ENCODE measurements around the gene RALGPS1. TPM values are rescaled to one million over a fixed set of nuclear protein-coding genes. Genes with fewer than 3 reads are reported as not detected.

The RALGPS1 gene
- total RNA-seq, 2 experiments from 2014 or later: 1.9 to 2.2 TPM

DNA sequence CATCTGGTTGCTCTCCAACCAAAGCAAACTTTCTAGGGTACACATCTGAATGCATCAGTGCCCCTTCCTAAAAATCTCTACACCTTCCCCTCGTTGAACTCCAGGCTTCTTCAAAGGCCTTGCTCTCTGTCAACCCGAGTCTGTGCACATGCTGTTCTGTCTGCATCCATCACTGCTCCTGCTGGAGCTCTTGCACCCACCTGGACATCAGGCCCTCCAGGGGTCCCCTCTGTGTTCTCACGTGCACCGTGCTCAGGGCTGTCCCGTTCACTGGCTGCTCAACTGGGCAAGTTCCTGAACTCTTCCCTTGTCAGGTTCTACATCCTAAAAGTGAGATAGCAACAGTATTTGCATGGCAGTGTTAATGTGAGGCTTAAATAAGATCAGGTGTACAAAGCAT, 270.6 kb downstream of the RALGPS1 start:
- H3K4me1 Mint-ChIP-seq (ENCODE audit: low read depth): peaks cover under 1% of the 10 kb centered on the region
- H3K27ac Mint-ChIP-seq: no peak overlapping the region
- no peak for ATAC-seq
- intact Hi-C loops (cut with micrococcal nuclease): no loop called here
- ChIA-PET POLR2A (interaction anchor here (0.6 kb wide), 1 partner anchor 245 kb away, joined by 3 read pairs; no protein-coding TSS in a partner anchor), CTCF (interaction anchor here (1.0 kb wide), 1 partner anchor 30 kb away, joined by 3 read pairs; no protein-coding TSS in a partner anchor)
- no peak for DNase-seq
- TF ChIP-seq, protein P1, sequence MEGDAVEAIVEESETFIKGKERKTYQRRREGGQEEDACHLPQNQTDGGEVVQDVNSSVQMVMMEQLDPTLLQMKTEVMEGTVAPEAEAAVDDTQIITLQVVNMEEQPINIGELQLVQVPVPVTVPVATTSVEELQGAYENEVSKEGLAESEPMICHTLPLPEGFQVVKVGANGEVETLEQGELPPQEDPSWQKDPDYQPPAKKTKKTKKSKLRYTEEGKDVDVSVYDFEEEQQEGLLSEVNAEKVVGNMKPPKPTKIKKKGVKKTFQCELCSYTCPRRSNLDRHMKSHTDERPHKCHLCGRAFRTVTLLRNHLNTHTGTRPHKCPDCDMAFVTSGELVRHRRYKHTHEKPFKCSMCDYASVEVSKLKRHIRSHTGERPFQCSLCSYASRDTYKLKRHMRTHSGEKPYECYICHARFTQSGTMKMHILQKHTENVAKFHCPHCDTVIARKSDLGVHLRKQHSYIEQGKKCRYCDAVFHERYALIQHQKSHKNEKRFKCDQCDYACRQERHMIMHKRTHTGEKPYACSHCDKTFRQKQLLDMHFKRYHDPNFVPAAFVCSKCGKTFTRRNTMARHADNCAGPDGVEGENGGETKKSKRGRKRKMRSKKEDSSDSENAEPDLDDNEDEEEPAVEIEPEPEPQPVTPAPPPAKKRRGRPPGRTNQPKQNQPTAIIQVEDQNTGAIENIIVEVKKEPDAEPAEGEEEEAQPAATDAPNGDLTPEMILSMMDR (IDR thresholded peaks at IDR 0.05): no peak
- H3K4me3 Mint-ChIP-seq: no peak overlapping the region
- H3K36me3 Mint-ChIP-seq (ENCODE audit: low read depth): peaks cover 2% of the 10 kb centered on the region
- no peaks in the 10 kb centered on the region for H3K27me3 Mint-ChIP-seq
- H3K9me3 Mint-ChIP-seq: no peaks in the 10 kb centered on the region

DNA sequence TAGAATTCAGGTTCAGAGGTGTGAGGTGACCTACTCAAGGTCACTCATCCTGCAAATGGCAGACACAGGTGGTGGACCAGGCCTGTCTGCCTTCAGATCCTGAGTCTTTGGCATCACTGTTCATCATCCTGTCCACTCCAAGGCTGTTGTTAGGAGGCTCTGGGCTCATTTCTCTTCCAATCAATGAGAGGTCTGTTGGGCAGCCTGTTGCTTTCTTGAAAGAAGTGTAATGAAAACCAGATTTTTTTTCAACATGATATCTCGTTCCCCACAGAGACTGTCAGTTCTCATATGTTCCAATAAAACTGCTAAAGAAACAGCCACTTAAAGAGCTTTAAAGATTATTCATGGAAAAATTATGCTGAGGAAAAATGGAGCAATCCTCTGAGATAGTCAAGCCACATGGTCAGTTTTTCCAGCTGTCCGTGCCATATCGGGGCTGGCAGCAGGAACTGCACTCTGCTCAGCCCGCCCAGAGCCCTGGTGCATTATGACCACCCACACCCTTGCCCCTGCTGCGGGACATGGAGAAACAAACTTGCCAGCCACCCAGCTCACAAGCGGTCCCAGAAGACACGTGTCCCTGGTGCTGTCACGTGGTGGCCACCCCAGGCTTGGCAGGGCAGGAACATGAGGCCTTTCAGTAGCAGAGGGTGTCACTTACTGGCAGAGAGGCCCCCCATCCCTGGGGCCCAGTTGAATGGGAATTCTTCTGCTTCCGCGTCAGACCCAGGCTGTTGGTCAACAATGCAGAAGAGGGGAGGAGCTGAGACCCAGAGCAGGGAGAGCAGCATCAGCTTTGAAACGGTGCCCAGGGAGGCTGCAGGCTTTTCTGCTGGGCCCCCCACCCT, 271.6 kb downstream of the RALGPS1 start:
- intact Hi-C loops (cut with micrococcal nuclease): no loop called here
- CTCF ChIA-PET: interaction anchor here (1.5 kb wide), 1 partner anchor 246 kb away, joined by 4 read pairs; no protein-coding TSS in a partner anchor
- POLR2A ChIA-PET: no interaction called here
- Mint-ChIP-seq H3K4me3 (no peak overlapping the region), H3K36me3 (ENCODE audit: low read depth) (peaks cover 2% of the 10 kb centered on the region), H3K27me3 (no peaks in the 10 kb centered on the region), H3K27ac (no peak overlapping the region), H3K4me1 (ENCODE audit: low read depth) (no peaks in the 10 kb centered on the region), H3K9me3 (no peaks in the 10 kb centered on the region)
- TF ChIP-seq, protein P1 (IDR thresholded peaks at IDR 0.05): no peak
- ATAC-seq (no peak), DNase-seq (no peak)

DNA sequence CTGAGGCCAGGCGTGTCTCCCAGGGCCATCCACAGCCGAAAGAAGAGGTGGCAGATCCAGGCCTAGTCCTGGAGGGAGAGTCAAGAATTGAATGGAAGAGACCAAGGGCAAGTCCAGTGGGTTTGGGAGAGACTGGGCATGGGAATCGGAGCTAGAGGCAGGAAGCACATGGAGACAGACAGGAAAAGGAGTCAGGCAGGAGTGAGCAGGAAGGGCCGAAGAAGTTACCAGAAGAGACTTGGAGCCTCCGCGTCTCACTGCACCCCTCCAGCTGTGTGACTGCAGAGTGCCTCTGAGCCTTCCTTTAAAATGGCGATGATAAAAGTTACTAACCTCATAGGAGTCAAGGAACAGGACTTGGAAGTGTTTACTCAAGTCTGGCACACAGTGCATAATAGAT, 272.2 kb downstream of the RALGPS1 start:
- Mint-ChIP-seq H3K4me1 (ENCODE audit: low read depth) (no peaks in the 10 kb centered on the region), H3K27ac (no peak overlapping the region), H3K9me3 (no peaks in the 10 kb centered on the region), H3K36me3 (ENCODE audit: low read depth) (peaks cover 2% of the 10 kb centered on the region), H3K27me3 (no peaks in the 10 kb centered on the region), H3K4me3 (no peak overlapping the region)
- TF ChIP-seq, protein P1 (IDR thresholded peaks at IDR 0.05): no peak
- intact Hi-C loops (cut with micrococcal nuclease): no loop called here
- ChIA-PET CTCF (interaction anchor here (1.5 kb wide), 1 partner anchor 246 kb away, joined by 4 read pairs; no protein-coding TSS in a partner anchor), POLR2A (no interaction called here)
- ATAC-seq (no peak), DNase-seq (no peak)

DNA sequence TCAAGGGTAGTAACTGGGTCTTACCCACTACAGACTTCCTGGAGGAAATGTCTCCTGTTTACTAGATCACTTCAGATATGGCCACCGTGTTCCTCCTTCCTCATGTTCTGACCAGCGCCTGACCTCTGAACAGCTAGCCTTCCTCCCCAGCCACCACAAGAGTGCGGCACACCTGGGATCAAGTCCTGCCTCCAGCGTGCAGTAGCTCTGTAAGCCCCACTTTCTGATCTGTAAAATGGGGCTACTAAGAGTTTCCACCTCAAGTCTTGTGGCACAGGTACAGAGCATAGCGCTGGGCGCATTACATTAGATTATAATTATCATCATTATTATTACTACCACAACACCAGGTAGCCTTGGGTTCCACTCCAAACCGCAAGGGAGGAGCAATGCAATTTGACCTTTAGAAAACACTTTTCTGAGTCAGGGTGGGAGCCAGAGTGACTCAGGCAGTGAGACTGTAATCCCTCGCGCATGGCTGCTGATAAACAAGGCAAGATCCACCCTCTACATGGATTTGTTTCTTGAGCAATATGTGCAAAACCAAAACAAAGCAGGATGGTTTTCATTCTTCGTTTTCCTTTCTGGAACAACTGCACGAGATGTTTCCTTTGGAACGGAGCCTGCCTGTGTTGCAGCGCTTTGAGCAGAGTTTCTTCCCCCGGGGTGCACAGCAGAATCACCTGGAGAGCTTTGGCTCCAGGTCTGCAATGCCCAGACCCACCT, 272.8 kb downstream of the RALGPS1 start:
- Mint-ChIP-seq H3K36me3 (ENCODE audit: low read depth) (peaks cover 2% of the 10 kb centered on the region), H3K4me1 (ENCODE audit: low read depth) (no peaks in the 10 kb centered on the region), H3K4me3 (no peak overlapping the region), H3K9me3 (no peaks in the 10 kb centered on the region), H3K27ac (no peak overlapping the region), H3K27me3 (no peaks in the 10 kb centered on the region)
- ChIA-PET CTCF (interaction anchor here (1.5 kb wide), 1 partner anchor 247 kb away, joined by 4 read pairs; no protein-coding TSS in a partner anchor), POLR2A (no interaction called here)
- ATAC-seq: peak; percentile 47
- intact Hi-C loops (cut with micrococcal nuclease): no loop called here
- peak; percentile 20 for DNase-seq
- TF ChIP-seq, protein P1 (IDR thresholded peaks at IDR 0.05): no peak

DNA sequence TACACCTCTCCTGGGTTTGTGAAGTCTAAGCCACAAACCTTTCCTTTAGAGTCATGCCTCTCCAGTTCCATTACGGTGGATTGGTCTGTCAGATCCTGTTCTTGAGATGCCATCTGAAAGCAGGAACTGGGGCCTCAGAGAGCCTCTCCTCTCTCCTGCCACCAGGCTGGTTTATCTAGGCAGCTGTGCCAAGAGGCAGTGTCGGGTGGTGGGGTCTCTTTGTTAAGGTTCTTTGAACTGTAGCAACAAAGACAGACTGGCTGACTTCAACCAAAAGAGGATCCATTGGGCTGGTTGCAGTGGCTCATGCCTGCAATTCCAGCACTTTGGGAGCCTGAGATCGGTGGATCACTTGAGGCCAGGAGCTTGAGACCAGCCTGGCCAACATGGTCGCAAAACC, 273.8 kb downstream of the RALGPS1 start:
- Mint-ChIP-seq H3K4me3 (no peak overlapping the region), H3K36me3 (ENCODE audit: low read depth) (peaks cover 2% of the 10 kb centered on the region), H3K27me3 (no peaks in the 10 kb centered on the region), H3K9me3 (no peaks in the 10 kb centered on the region), H3K27ac (no peak overlapping the region), H3K4me1 (ENCODE audit: low read depth) (no peaks in the 10 kb centered on the region)
- ATAC-seq (no peak), DNase-seq (no peak)
- TF ChIP-seq, protein P1 (IDR thresholded peaks at IDR 0.05): no peak
- intact Hi-C loops (cut with micrococcal nuclease): no loop called here
- CTCF ChIA-PET: no interaction called here
- POLR2A ChIA-PET: no interaction called here
